Mesenchymal stem cell (in vitro differentiated cells and primary cell): Measurements from ENCODE around the gene MAP3K6.

Experiments used
- DNase-seq: peaks from one replicate; pipeline ENCODE4 v3.0.0-alpha.2; 2013
- H2AFZ ChIP-seq: one replicate; pipeline ENCODE4 v1.6.1; 2013; ENCODE audit warnings: low read depth, mild to moderate bottlenecking, control low read depth, inconsistent platforms, low read length, moderate library complexity
- H2AK5ac ChIP-seq: 2 replicates; pipeline ENCODE4 v1.6.1; 2013; ENCODE audit warnings: low read length, moderate library complexity, mild to moderate bottlenecking, inconsistent platforms; ENCODE audit not compliant: severe bottlenecking
- H2BK120ac ChIP-seq: one replicate; pipeline ENCODE4 v1.6.1; 2013; ENCODE audit warnings: low read depth, mild to moderate bottlenecking, inconsistent platforms, low read length, moderate library complexity
- H2BK12ac ChIP-seq, 2 experiments: one replicate each; pipeline ENCODE4 v1.6.1; 2013; ENCODE audit warnings: inconsistent platforms in 2 of 2, low read length in 2 of 2, mild to moderate bottlenecking in 2 of 2, moderate library complexity in 2 of 2, control low read depth in 1 of 2
- H2BK15ac ChIP-seq: one replicate; pipeline ENCODE4 v1.6.1; 2013; ENCODE audit warnings: mild to moderate bottlenecking, low read depth, inconsistent platforms; ENCODE audit not compliant: poor library complexity, severe bottlenecking
- H2BK5ac ChIP-seq: 2 replicates; pipeline ENCODE4 v1.6.1; 2013; ENCODE audit warnings: low read depth, mild to moderate bottlenecking, low read length, control low read depth, inconsistent platforms; ENCODE audit not compliant: poor library complexity, severe bottlenecking
- H3K14ac ChIP-seq, 2 experiments: one replicate each; pipeline ENCODE4 v1.6.1; 2013; ENCODE audit warnings: inconsistent platforms in 2 of 2, low read length in 2 of 2, control low read depth in 1 of 2, mild to moderate bottlenecking in 1 of 2, moderate library complexity in 1 of 2
- H3K18ac ChIP-seq, 2 experiments: one replicate each; pipeline ENCODE4 v1.6.1; 2013; ENCODE audit warnings: inconsistent platforms in 2 of 2, low read length in 2 of 2, control low read depth in 1 of 2, low read depth in 1 of 2, mild to moderate bottlenecking in 1 of 2
- H3K23ac ChIP-seq, 2 experiments: one replicate each; pipeline ENCODE4 v1.6.1; 2013; ENCODE audit warnings: inconsistent platforms in 2 of 2, low read length in 2 of 2, mild to moderate bottlenecking in 2 of 2, moderate library complexity in 2 of 2, control low read depth in 1 of 2
- H3K27ac ChIP-seq: 2 replicates; pipeline ENCODE4 v1.5.1; 2013; ENCODE audit warnings: mild to moderate bottlenecking, moderate library complexity, low read length, control low read depth, inconsistent platforms; ENCODE audit not compliant: poor library complexity, severe bottlenecking
- H3K27me3 ChIP-seq, 2 experiments: 2 replicates each; pipeline versions ENCODE4 v1.6.1 to v1.7.0; 2013; ENCODE audit warnings: low read length in 2 of 2, mild to moderate bottlenecking in 2 of 2, moderate library complexity in 2 of 2, control low read depth in 1 of 2, inconsistent platforms in 1 of 2; ENCODE audit not compliant: control insufficient read depth in 1 of 2, insufficient read depth in 1 of 2
- H3K36me3 ChIP-seq, 2 experiments: 2 replicates each; pipeline versions ENCODE4 v1.6.1 to v1.7.0; 2013; ENCODE audit warnings: low read length in 2 of 2, control low read depth in 1 of 2, inconsistent platforms in 1 of 2, low read depth in 1 of 2, mild to moderate bottlenecking in 1 of 2; ENCODE audit not compliant: insufficient read depth in 2 of 2, control insufficient read depth in 1 of 2
- H3K4ac ChIP-seq, 2 experiments: one replicate each; pipeline ENCODE4 v1.6.1; 2013; ENCODE audit warnings: inconsistent platforms in 2 of 2, low read length in 2 of 2, mild to moderate bottlenecking in 2 of 2, moderate library complexity in 2 of 2, control low read depth in 1 of 2, low read depth in 1 of 2
- H3K4me1 ChIP-seq: 2 replicates; pipeline ENCODE4 v1.6.1; 2013; ENCODE audit warnings: low read depth, low read length, control low read depth; ENCODE audit not compliant: control insufficient read depth, insufficient read depth
- H3K4me2 ChIP-seq: 2 replicates; pipeline ENCODE4 v1.6.1; 2013; ENCODE audit warnings: low read length, mild to moderate bottlenecking, inconsistent platforms; ENCODE audit not compliant: poor library complexity, severe bottlenecking
- H3K4me3 ChIP-seq, 2 experiments: 2 replicates each; pipeline versions ENCODE4 v1.5.1 to v1.7.0; 2013; ENCODE audit warnings: low read length in 2 of 2, mild to moderate bottlenecking in 2 of 2, control low read depth in 1 of 2, low read depth in 1 of 2; ENCODE audit not compliant: insufficient read depth in 1 of 2
- H3K79me1 ChIP-seq: replicated peaks from 2 replicates; pipeline ENCODE4 v1.6.1; 2013; ENCODE audit warnings: mild to moderate bottlenecking, control low read depth, low read length, inconsistent platforms; ENCODE audit not compliant: poor library complexity, severe bottlenecking
- H3K9ac ChIP-seq: 2 replicates; pipeline ENCODE4 v1.7.0; 2013; ENCODE audit warnings: mild to moderate bottlenecking, low read length, moderate library complexity
- H3K9me3 ChIP-seq: 2 replicates; pipeline ENCODE4 v1.7.0; 2013; ENCODE audit warnings: mild to moderate bottlenecking, low read length; ENCODE audit not compliant: control insufficient read depth
- H4K8ac ChIP-seq: one replicate; pipeline ENCODE4 v1.6.1; 2013; ENCODE audit warnings: inconsistent platforms, mild to moderate bottlenecking, low read length, moderate library complexity
- H4K91ac ChIP-seq: one replicate; pipeline ENCODE4 v1.6.1; 2013; ENCODE audit warnings: mild to moderate bottlenecking, low read length, inconsistent platforms
- WGBS: methylation state at CpG from one replicate; pipeline ENCODE4 v1.1.7; 2013; ENCODE audit warnings: mixed read lengths; 5-methylcytosine and 5-hydroxymethylcytosine counted together

The MAP3K6 gene

DNA sequence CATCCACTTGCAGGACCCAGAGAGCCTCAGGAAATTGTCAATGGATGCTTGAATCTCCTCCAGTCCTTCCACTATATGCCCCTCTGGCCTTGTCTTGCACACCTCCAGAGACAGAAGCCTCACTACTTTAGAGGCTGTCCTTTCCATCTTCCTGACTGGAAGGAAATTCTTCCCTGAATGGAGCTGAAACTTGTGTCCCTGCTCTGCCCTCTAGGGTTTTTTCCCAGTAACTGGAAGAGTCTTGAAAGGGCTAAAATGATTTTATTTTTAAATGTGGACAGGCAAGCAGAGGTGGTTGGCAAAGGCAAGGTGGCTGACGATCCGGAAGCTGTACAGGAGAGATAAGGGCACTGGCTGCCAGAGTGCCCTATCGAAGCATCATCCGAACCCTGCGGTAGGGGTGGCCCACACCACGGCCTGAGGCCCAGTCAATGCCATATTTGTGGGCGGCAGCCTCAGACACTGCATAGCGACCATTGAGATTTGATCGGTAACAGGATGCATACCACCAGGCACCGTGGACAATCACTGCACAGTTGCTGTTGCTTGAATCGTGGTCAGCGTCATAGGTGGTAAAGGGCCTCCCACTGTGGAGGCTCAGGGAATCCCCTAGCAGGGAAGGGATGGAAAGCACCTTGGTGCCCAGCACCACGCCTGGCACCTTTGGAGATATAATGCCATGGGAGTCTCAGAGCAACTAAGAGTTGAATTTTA lies 2.3 kb upstream of the MAP3K6 start:
- Histone ChIP-seq H3K14ac (no peak overlapping the region), H3K9me3 (no peaks in the 10 kb centered on the region), H3K18ac (no peak overlapping the region), H2BK120ac (no peak overlapping the region), H2BK12ac (no peak overlapping the region), H2BK15ac (no peak overlapping the region), H2BK5ac (no peak overlapping the region), H3K4me1 (peaks cover 13% of the 10 kb centered on the region), H3K4me2 (no peak overlapping the region), H4K91ac (no peak overlapping the region), H3K4me3 (no peak overlapping the region), H3K27ac (no peak overlapping the region), H4K8ac (no peak overlapping the region), H3K9ac (no peak overlapping the region), H3K27me3 (peaks cover 0 to 7% of the 10 kb centered on the region in 2 experiments), H2AFZ (no peak overlapping the region), H3K4ac (no peak overlapping the region), H3K23ac (no peak overlapping the region), H3K79me1 (peaks cover 9% of the 10 kb centered on the region), H2AK5ac (no peak overlapping the region), H3K36me3 (peaks cover 6 to 7% of the 10 kb centered on the region in 2 experiments)
- 88% methylated on average over 13 of the region's 13 CpGs for WGBS
- peak; percentile 55 for DNase-seq

DNA sequence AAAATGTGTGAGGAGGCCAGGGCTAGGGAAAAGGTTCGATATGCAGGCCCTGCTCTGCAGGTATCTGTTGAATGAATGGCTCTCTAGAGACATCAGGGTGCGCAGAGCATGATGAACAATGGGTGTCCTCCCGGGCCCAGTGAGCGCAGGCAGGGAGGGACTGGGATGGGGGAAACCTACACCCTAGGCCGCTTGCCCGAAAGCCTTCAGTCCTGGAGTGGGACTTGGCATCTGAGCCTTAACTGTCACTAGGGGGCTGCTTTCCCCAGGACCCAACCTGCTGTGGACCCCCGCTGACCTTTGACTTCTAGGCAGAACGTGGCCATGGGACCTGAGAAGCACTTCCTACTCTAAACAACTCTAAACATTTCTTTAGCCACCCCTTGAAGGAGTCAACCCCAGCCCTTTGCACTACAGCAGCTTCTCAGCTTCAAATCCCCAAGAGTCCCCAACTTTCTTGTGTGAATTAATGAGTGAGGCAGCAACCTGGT lies 444 bp upstream of the MAP3K6 start:
- Histone ChIP-seq H3K4me2 (peak overlapping the region; percentile 64), H2BK5ac (no peak overlapping the region), H3K4me1 (peaks cover 13% of the 10 kb centered on the region), H2BK15ac (no peak overlapping the region), H3K4ac (peak overlapping the region; percentile 20 to 47), H3K9ac (peak overlapping the region; percentile 95), H3K14ac (peak overlapping the region in 1 of 2 experiments; percentile 19), H4K8ac (peak overlapping the region; percentile 78), H3K27me3 (no peaks in the 10 kb centered on the region), H2AFZ (peak overlapping the region; percentile 51), H3K18ac (peak overlapping the region; percentile 61 to 86), H2BK12ac (peak overlapping the region; percentile 59 to 76), H3K23ac (no peak overlapping the region), H3K27ac (no peak overlapping the region), H2AK5ac (peak overlapping the region; percentile 49), H3K9me3 (no peaks in the 10 kb centered on the region), H3K4me3 (peak overlapping the region; percentile 71 to 75), H4K91ac (peak overlapping the region; percentile 58), H2BK120ac (no peak overlapping the region), H3K79me1 (peaks cover 11% of the 10 kb centered on the region), H3K36me3 (peaks cover 25% of the 10 kb centered on the region in 2 experiments)
- DNase-seq: no peak
- WGBS: 36% methylated on average over 8 of the region's 8 CpGs

GRCh38 chr1:27366113-27366410 lies 699 bp downstream of the MAP3K6 start:
- WGBS: 0% methylated on average over 24 of the region's 30 CpGs

GRCh38 chr1:27365372-27366112 lies 1.2 kb downstream of the MAP3K6 start:
- H3K36me3 ChIP-seq: peaks cover 40 to 42% of the 10 kb centered on the region in 2 experiments
- H4K91ac ChIP-seq: peak overlapping the region; percentile 48
- H3K79me1 ChIP-seq: peaks cover 11% of the 10 kb centered on the region
- peak overlapping the region; percentile 59 for H2BK5ac ChIP-seq
- peak overlapping the region; percentile 94 for H3K27ac ChIP-seq
- WGBS: 4% methylated on average over 40 of the region's 40 CpGs
- peaks cover 14% of the 10 kb centered on the region for H3K4me1 ChIP-seq
- H2AFZ ChIP-seq: no peak overlapping the region
- H3K9me3 ChIP-seq: no peaks in the 10 kb centered on the region
- H3K18ac ChIP-seq: peak overlapping the region; percentile 61 to 86
- H2BK120ac ChIP-seq: peak overlapping the region; percentile 50
- H4K8ac ChIP-seq: peak overlapping the region; percentile 92
- peak overlapping the region; percentile 96 for H2BK15ac ChIP-seq
- peak overlapping the region; percentile 79 for H3K4me2 ChIP-seq
- DNase-seq: peak; percentile 93
- peak overlapping the region; percentile 71 to 75 for H3K4me3 ChIP-seq
- peak overlapping the region; percentile 95 for H3K9ac ChIP-seq
- H2BK12ac ChIP-seq: peak overlapping the region in 1 of 2 experiments; percentile 69
- no peaks in the 10 kb centered on the region for H3K27me3 ChIP-seq
- peak overlapping the region; percentile 77 to 84 for H3K4ac ChIP-seq
- H3K14ac ChIP-seq: peak overlapping the region; percentile 11 to 81
- H2AK5ac ChIP-seq: no peak overlapping the region
- H3K23ac ChIP-seq: no peak overlapping the region

More at GRCh38 chr1:27366113-27366410, 699 bp downstream of the MAP3K6 start:
- peak overlapping the region; percentile 76 to 86 for H3K18ac ChIP-seq
- H2BK12ac ChIP-seq: no peak overlapping the region
- H3K9ac ChIP-seq: peak overlapping the region; percentile 95
- H2AK5ac ChIP-seq: no peak overlapping the region
- peaks cover 13% of the 10 kb centered on the region for H3K4me1 ChIP-seq
- no peaks in the 10 kb centered on the region for H3K27me3 ChIP-seq
- H3K9me3 ChIP-seq: no peaks in the 10 kb centered on the region
- peaks cover 11% of the 10 kb centered on the region for H3K79me1 ChIP-seq
- H4K91ac ChIP-seq: peak overlapping the region; percentile 70
- H2AFZ ChIP-seq: peak overlapping the region; percentile 18
- peak overlapping the region; percentile 50 for H2BK120ac ChIP-seq
- H3K27ac ChIP-seq: peak overlapping the region; percentile 94
- peak overlapping the region; percentile 96 for H2BK15ac ChIP-seq
- peak overlapping the region; percentile 64 to 84 for H3K4ac ChIP-seq
- H3K14ac ChIP-seq: peak overlapping the region; percentile 11 to 81
- peak overlapping the region; percentile 64 for H3K4me2 ChIP-seq
- H4K8ac ChIP-seq: peak overlapping the region; percentile 56
- H2BK5ac ChIP-seq: peak overlapping the region; percentile 59
- H3K36me3 ChIP-seq: peaks cover 36 to 37% of the 10 kb centered on the region in 2 experiments
- no peak overlapping the region for H3K23ac ChIP-seq
- DNase-seq: peak; percentile 89
- peak overlapping the region; percentile 71 to 75 for H3K4me3 ChIP-seq
